ENCODE measurements around the gene MBD2. TPM values are rescaled to one million over a fixed set of nuclear protein-coding genes. Genes with fewer than 3 reads are reported as not detected.

MBD2 gene
- total RNA-seq, 1 donor from 2014 or later = 48.8 TPM

DNA sequence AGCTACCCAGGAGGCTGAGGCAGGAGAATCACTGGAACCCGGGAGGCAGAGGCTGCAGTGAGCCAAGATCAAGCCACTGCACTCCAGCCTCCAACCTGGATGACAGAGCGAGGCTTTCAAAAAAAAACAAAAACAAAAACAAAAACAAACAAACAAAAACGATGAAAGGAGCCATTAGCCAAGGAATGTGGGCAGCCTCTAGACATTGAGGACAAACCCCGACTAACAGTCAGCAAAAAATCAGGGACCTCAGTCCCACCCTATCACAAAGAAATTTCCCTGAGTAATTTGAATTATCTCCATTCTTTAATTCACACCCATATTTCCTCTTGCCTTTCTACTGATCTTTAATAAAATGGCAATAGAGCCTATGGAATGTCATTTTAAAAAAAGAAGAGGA lies 75.8 kb downstream of the MBD2 start:
- no peak for DNase-seq (ENCODE audit: extremely low spot score, unreplicated experiment)
- peaks cover 12% of the 10 kb centered on the region for H3K4me1 Mint-ChIP-seq (ENCODE audit: unreplicated experiment)
- peak overlapping the region; percentile 25 for H3K4me3 Mint-ChIP-seq
- peaks cover 7% of the 10 kb centered on the region for H3K9me3 Mint-ChIP-seq
- H3K27ac Mint-ChIP-seq = peak overlapping the region; percentile 90
- H3K36me3 Mint-ChIP-seq = peaks cover 20% of the 10 kb centered on the region
- no peaks in the 10 kb centered on the region for H3K27me3 Mint-ChIP-seq
- no peak for TF ChIP-seq CTCF (conservative IDR thresholded peaks at IDR 0.05)

GRCh38 chr18:54148151-54148550 lies 76.3 kb downstream of the MBD2 start:
- Mint-ChIP-seq H3K27me3 (no peaks in the 10 kb centered on the region), H3K36me3 (peaks cover 24% of the 10 kb centered on the region), H3K4me1 (ENCODE audit: unreplicated experiment) (peaks cover 12% of the 10 kb centered on the region), H3K27ac (peak overlapping the region; percentile 90), H3K4me3 (no peak overlapping the region), H3K9me3 (peaks cover 9% of the 10 kb centered on the region)
- DNase-seq (ENCODE audit: extremely low spot score, unreplicated experiment) = no peak
- no peak for TF ChIP-seq CTCF (conservative IDR thresholded peaks at IDR 0.05)

DNA sequence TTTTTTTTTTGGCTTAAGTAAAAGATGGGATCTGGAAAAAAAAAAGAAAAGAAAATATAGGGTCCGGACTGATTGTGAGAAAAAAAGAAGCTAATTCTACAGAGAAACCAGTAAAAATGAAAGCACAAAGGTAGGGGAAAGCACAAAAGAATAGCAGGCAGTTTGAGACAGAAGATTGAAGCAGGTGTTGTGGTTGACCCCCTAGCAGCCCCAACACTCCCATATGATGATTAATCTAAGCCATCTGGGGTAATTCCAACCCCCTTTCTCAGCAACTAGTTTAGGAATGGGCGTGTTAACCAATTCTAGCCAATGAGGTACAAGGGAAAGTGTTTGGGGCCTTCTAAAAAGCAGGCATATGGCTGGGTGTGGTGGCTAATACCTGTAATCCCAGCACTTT lies 77.0 kb downstream of the MBD2 start:
- peak overlapping the region; percentile 57 for H3K27ac Mint-ChIP-seq
- peak overlapping the region; percentile 44 for H3K4me3 Mint-ChIP-seq
- peaks cover 18% of the 10 kb centered on the region for H3K36me3 Mint-ChIP-seq
- H3K27me3 Mint-ChIP-seq = no peaks in the 10 kb centered on the region
- H3K9me3 Mint-ChIP-seq = peaks cover 11% of the 10 kb centered on the region
- no peak for TF ChIP-seq CTCF (conservative IDR thresholded peaks at IDR 0.05)
- no peak for DNase-seq (ENCODE audit: extremely low spot score, unreplicated experiment)
- H3K4me1 Mint-ChIP-seq (ENCODE audit: unreplicated experiment) = peaks cover 12% of the 10 kb centered on the region

DNA sequence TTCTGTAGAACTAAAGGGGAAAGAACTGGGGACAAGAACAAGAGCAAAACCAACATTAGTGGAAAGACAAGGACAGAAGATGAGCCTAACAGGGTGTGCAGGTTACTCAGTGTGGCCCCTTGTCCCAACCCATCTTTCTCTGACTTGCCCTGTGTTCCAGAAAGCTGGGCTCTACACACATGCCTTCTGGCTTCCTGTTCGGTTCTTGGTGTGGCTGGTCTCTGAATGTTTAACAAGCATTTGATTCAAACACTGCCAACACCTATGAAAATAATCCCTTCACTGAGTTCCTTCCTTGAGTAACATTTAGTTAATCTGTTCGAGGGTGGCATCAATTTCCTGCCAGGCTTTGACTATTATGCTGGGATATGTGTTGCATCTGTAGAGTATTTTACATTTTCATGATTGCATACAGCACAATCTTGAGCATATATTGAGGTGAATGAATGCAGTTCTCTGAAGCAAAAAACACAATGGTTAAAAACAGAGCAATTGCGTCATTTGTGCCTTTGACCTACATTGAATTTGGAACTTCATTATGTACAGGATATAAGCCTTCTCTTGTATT lies 83.3 kb downstream of the MBD2 start:
- H3K27ac Mint-ChIP-seq = no peak overlapping the region
- DNase-seq (ENCODE audit: extremely low spot score, unreplicated experiment) = no peak
- peaks cover 23% of the 10 kb centered on the region for H3K36me3 Mint-ChIP-seq
- no peaks in the 10 kb centered on the region for H3K4me1 Mint-ChIP-seq (ENCODE audit: unreplicated experiment)
- no peak for TF ChIP-seq CTCF (conservative IDR thresholded peaks at IDR 0.05)
- no peaks in the 10 kb centered on the region for H3K27me3 Mint-ChIP-seq
- peaks cover 21% of the 10 kb centered on the region for H3K9me3 Mint-ChIP-seq
- no peak overlapping the region for H3K4me3 Mint-ChIP-seq

DNA sequence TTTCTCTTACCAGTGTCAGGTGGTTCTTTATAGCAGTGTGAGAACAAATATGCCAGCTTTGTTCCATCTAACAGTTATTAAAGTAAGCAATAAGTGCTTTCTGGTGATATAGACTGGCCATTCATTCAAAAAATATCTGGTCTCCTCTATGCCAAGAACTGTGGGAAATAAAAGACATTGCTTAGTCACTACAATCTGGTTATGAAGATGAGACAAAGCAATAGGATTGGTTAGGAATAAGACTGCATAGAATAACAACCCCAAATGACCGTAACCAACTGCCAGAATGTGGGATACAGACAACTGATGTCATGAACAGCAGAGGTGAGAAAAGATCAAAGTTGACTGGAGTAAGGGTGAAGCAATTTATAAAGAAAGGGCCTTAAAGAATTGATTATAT lies 83.8 kb downstream of the MBD2 start:
- no peaks in the 10 kb centered on the region for H3K4me1 Mint-ChIP-seq (ENCODE audit: unreplicated experiment)
- no peak for DNase-seq (ENCODE audit: extremely low spot score, unreplicated experiment)
- H3K9me3 Mint-ChIP-seq = peaks cover 21% of the 10 kb centered on the region
- peaks cover 23% of the 10 kb centered on the region for H3K36me3 Mint-ChIP-seq
- no peak overlapping the region for H3K27ac Mint-ChIP-seq
- no peak for TF ChIP-seq CTCF (conservative IDR thresholded peaks at IDR 0.05)
- H3K4me3 Mint-ChIP-seq = no peak overlapping the region
- H3K27me3 Mint-ChIP-seq = no peaks in the 10 kb centered on the region

DNA sequence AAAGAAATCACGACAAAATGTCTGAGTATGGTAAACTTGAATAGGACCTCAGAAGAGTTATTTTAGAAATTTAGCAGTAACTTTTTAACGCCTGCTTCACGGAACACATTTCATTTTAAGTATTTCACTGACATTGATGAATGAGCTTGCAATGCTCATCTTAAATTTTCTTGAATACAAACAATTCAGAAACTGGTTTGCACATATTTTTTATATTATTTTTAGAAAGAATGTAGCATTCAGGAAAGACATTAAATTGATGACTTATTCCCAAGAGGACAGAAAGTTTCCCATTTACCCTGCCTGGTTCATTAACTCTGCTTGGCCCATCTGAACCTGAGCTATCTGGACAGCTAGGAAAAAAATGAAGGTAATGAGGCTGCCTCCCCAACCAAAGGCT lies 89.3 kb downstream of the MBD2 start:
- H3K9me3 Mint-ChIP-seq = peaks cover 10% of the 10 kb centered on the region
- peaks cover 5% of the 10 kb centered on the region for H3K4me1 Mint-ChIP-seq (ENCODE audit: unreplicated experiment)
- no peak overlapping the region for H3K27ac Mint-ChIP-seq
- H3K36me3 Mint-ChIP-seq = peaks cover 12% of the 10 kb centered on the region
- no peak overlapping the region for H3K4me3 Mint-ChIP-seq
- no peaks in the 10 kb centered on the region for H3K27me3 Mint-ChIP-seq
- no peak for DNase-seq (ENCODE audit: extremely low spot score, unreplicated experiment)
- TF ChIP-seq CTCF (conservative IDR thresholded peaks at IDR 0.05) = no peak
